AG09319 (cell line): ENCODE results near the gene BCL6.

Experiments
- DNase-seq: peaks from one replicate; pipeline ENCODE4 v3.0.0-alpha.2; 2010; ENCODE audit warnings: low read depth; ENCODE audit errors: extremely low read depth
- TF ChIP-seq, protein P1 (sequence below): IDR thresholded peaks from 2 replicates; pipeline ENCODE4 v1.5.1; 2011; ENCODE audit warnings: low read depth, mild to moderate bottlenecking, inconsistent platforms, low read length, moderate library complexity

Gene BCL6

DNA sequence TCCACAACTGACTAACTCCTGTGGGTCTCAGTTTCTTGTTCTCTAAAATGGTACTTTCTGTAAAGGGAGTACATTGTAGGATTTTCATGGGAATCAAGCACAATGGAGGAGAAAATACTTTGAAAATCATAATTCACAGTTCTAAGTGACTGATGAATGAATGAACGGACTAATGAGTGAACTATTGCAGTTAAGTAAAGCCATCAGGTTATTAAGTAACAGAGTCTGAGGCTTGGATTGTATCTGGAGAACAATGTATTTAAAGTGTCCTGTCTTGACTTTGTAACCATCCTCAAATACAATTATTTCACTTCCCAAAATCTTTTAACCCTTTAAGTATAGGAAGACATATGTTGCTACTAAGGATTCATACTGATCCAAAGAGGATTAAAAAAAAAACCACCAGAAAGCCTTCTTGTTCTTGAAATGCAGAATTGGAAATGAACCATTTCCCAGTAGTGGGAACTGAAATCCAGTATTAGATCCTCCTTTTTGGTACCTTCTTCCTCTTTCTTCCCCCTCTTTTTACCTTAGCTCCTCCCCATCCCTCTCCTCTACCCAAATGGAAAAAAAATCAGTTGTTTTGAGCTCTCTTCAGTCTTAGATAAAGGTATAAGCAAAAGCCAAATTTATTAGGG, 13.2 kb upstream of the BCL6 start:
- DNase-seq = no peak

DNA sequence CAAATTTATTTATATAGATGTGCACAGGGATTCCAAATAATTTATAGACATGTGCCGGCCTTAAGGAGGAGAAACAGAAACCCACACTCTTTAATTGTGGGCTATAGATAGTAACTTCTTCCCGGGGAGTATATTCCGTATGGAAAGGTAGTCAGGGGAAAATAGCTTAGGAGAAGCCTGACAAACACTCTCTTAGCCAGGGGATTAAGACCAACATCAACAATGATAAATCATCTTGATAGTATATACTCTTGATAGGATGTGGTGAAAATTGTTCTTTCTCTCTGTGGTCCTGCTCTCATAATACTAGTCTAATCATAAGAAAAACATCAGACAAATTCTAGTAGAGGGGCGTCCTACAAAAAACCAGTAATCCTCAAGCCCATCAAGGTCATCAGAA, 8.2 kb upstream of the BCL6 start:
- no peak for DNase-seq
- TF ChIP-seq, protein P1, sequence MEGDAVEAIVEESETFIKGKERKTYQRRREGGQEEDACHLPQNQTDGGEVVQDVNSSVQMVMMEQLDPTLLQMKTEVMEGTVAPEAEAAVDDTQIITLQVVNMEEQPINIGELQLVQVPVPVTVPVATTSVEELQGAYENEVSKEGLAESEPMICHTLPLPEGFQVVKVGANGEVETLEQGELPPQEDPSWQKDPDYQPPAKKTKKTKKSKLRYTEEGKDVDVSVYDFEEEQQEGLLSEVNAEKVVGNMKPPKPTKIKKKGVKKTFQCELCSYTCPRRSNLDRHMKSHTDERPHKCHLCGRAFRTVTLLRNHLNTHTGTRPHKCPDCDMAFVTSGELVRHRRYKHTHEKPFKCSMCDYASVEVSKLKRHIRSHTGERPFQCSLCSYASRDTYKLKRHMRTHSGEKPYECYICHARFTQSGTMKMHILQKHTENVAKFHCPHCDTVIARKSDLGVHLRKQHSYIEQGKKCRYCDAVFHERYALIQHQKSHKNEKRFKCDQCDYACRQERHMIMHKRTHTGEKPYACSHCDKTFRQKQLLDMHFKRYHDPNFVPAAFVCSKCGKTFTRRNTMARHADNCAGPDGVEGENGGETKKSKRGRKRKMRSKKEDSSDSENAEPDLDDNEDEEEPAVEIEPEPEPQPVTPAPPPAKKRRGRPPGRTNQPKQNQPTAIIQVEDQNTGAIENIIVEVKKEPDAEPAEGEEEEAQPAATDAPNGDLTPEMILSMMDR = no peak

More for the DNA sequence above, 13.2 kb upstream of the BCL6 start:
- TF ChIP-seq, protein P1 = no peak

DNA sequence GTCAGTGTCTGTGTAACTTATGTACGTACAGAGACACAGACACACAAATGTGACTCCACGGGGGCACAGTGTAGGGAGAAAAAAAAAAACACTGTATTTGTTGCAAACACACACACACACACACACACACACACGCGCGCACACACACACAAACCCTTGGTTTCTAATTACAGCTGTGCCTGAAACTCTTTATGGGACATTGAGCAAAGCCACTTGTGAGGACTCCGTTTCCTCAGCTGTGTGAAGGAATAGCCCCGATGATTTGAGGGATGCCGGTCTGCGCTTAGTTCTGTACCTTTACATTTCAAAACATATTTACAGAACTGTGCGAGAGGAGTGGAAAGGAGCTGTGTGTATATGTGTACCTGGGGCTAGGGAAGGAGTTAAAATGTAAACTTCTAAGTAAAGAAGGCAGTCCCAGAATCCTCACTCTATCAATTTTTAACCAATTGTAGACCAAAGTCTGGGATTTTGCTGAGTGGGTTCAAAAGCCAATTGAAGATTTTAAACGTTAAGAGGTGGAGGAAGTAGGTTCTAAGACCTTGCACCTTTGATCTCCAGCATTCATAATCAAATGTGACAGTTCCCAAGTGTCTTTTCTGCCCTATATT, 5.3 kb upstream of the BCL6 start:
- no peak for DNase-seq
- TF ChIP-seq, protein P1 = no peak

DNA sequence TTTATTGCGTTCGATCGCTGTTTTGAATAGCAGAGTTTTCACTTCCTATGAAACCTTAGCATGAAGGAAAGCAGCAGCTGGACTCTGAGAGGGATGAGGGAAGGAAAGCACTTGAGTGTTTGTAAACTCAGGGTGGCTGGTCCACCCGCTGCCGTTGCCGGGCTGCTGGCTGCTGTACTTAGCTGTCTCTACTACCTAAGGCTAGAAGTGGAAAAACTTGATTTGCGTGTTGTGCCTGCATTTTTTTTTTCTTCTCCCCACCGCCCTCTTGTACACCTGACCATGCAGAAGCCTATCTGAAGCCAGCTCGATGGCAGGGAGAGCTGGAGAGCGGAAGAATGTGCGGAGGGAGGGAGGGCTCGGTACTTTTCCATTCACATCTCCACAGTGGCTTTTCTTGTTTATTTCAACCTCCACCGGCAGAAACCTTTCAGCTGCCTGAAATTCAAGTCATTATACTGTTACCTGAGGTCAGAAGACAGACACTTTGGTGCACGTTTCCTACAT, 4.8 kb upstream of the BCL6 start:
- no peak for DNase-seq
- TF ChIP-seq, protein P1 = no peak

DNA sequence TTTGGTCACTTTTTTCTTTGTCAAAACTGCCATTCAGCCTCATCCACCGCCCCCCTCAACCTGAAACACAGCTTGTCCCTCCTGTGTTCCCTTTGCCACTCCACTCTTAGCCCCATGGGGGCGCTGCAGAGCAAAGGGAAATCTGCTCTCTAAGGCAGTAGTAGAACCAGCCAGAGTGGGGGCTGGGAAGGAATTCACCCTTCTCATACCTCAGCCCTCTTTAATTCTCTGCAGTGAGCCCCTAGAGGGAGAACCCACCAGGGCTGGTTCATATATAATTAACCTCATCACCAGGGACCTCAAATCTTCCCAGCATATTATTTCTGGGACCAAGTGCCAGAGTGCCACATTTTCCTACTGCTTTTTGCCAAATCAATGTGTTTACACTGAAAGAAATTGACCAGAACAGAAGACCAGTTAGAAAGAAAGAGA, 2.8 kb upstream of the BCL6 start:
- TF ChIP-seq, protein P1 = no peak; the same call in none of the 2 replicates
- no peak for DNase-seq

DNA sequence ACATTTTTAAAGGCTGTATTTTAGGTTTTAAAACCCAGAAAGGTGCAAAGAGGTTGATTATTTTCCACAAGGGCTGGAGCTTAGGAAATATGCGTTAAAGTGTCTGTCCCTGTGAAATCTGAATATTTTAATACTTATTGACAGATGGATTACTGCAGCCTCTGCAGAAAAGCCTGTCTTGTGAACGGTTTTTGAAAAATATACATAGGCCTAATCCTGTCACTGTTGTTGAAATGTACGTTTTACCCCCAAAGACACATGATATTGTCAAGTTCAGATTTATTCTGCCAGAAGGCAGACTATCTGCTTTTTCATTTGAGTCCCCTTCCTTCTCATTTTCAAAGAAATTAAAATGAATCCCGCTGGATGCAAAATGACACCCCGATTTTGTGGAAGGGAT, 2.2 kb upstream of the BCL6 start:
- TF ChIP-seq, protein P1 = no peak
- no peak for DNase-seq
